GM12878 (cell line): ENCODE data around the gene ZNF570. TPM values are rescaled to one million over a fixed set of nuclear protein-coding genes. Genes with fewer than 3 reads are reported as not detected.

Experiments
- ASH2L ChIP-seq: fragments of 300-600, 200-600 bp; sonication (generic); IDR thresholded peaks from 2 replicates; pipeline ENCODE4 v1.6.1; 2017; ENCODE audit warnings: low read depth, mild to moderate bottlenecking, borderline replicate concordance
- BRCA1 ChIP-seq: IDR thresholded peaks from 2 replicates; pipeline ENCODE4 v1.6.1; 2011; ENCODE audit warnings: low read depth, low read length, improper control_type of control experiment
- CHD2 ChIP-seq: IDR thresholded peaks from 2 replicates; pipeline ENCODE4 v1.6.1; 2011; ENCODE audit warnings: low read depth, low read length, improper control_type of control experiment, borderline replicate concordance
- DPF2 ChIP-seq: fragments of 450-650 bp; IDR thresholded peaks from 2 replicates; pipeline ENCODE4 v1.6.1; 2017; ENCODE audit warnings: mild to moderate bottlenecking
- ESRRA ChIP-seq: IDR thresholded peaks from 2 replicates; pipeline ENCODE4 v1.6.1; 2012; ENCODE audit warnings: mild to moderate bottlenecking, low read length, improper control_type of control experiment
- FOXM1 ChIP-seq: IDR thresholded peaks from 2 replicates; pipeline ENCODE4 v1.6.1; 2012; ENCODE audit warnings: low read depth, mild to moderate bottlenecking, inconsistent platforms, low read length, moderate library complexity
- LARP7 ChIP-seq: fragments of 450-650 bp; IDR thresholded peaks from 2 replicates; pipeline ENCODE4 v1.6.1; 2017; ENCODE audit warnings: mild to moderate bottlenecking
- NR2C1 ChIP-seq: fragments of 450-650 bp; IDR thresholded peaks from 2 replicates; pipeline ENCODE4 v1.6.1; 2017; ENCODE audit warnings: antibody characterized with exemption, mild to moderate bottlenecking, moderate library complexity
- POLR2A ChIP-seq: IDR thresholded peaks from 2 replicates; pipeline ENCODE4 v1.6.1; 2011; ENCODE audit warnings: low read depth, mild to moderate bottlenecking, low read length
- RAD21 ChIP-seq: IDR thresholded peaks from 2 replicates; pipeline ENCODE4 v1.6.1; 2011; ENCODE audit warnings: mild to moderate bottlenecking, low read depth, low read length, moderate library complexity; ENCODE audit not compliant: insufficient read depth
- SMAD5 ChIP-seq: IDR thresholded peaks from 2 replicates; pipeline ENCODE4 v1.6.1; 2016; ENCODE audit warnings: antibody characterized with exemption, low read depth
- STAT3 ChIP-seq: IDR thresholded peaks from 2 replicates; pipeline ENCODE4 v1.6.1; 2011; ENCODE audit warnings: low read depth, low read length, improper control_type of control experiment
- SUPT20H ChIP-seq: IDR thresholded peaks from 2 replicates; pipeline ENCODE4 v1.6.1; 2011; ENCODE audit warnings: low read depth, mild to moderate bottlenecking, low read length, moderate library complexity, borderline replicate concordance; ENCODE audit not compliant: control insufficient read depth
- TBL1XR1 ChIP-seq: IDR thresholded peaks from 2 replicates; pipeline ENCODE4 v1.6.1; 2012; ENCODE audit warnings: low read depth, low read length, improper control_type of control experiment
- TCF12 ChIP-seq: IDR thresholded peaks from 2 replicates; pipeline ENCODE4 v1.6.1; 2011; ENCODE audit warnings: low read depth, mild to moderate bottlenecking, low read length
- ZNF24 ChIP-seq: fragments of 450-650 bp; IDR thresholded peaks from 2 replicates; pipeline ENCODE4 v1.6.1; 2017; ENCODE audit warnings: antibody characterized with exemption, mild to moderate bottlenecking
- polyA plus RNA-seq, 11 experiments: library from polyadenylated mRNA; depleted of rRNA in 4 of 11; unstranded in 6 of 11; stranded (reverse) in 5 of 11; fragments of >200 nt; fragmentation: Nextera tagmentation in 4 of 11; fragmentation: Illumina TruSeq in 1 of 11; extraction: Ambion mirVana in 4 of 11; extraction: Trizol in 1 of 11; gene quantifications; 1 replicate in 1 of 11; 2 replicates in 10 of 11; pipeline versions ENCODE4 v1.2.1 to v1.2.3, GENCODE V29; 2011 to 2016; ENCODE audit warnings: inconsistent platforms in 2 of 11, missing spikeins in 2 of 11, low read depth in 1 of 11
- total RNA-seq, 4 experiments: library from RNA; depleted of rRNA in 3 of 4; stranded (reverse); fragments of >200 nt in 3 of 4; fragmentation: Illumina TruSeq in 1 of 4; extraction: Trizol in 1 of 4; gene quantifications; 2 replicates each; pipeline versions ENCODE4 v1.2.1 to v1.2.3, GENCODE V29; 2013 to 2021
- TF ChIP-seq, protein P1 (sequence below): IDR thresholded peaks from 2 replicates; pipeline ENCODE4 v1.6.1; 2011; ENCODE audit warnings: mild to moderate bottlenecking, low read depth, low read length, moderate library complexity; ENCODE audit not compliant: insufficient replicate concordance
- TF ChIP-seq, protein P2 (sequence below): fragments of 450-650 bp; IDR thresholded peaks from 2 replicates; pipeline ENCODE4 v1.6.1; 2017; ENCODE audit warnings: mild to moderate bottlenecking, moderate library complexity
- TF ChIP-seq, protein P3 (sequence below): fragments of 450-650 bp; conservative IDR thresholded peaks from 2 replicates; pipeline ENCODE4 v1.6.1; 2017; ENCODE audit warnings: mild to moderate bottlenecking, moderate library complexity
- TF ChIP-seq, protein P4 (sequence below): fragments of 150-350 bp; IDR thresholded peaks from 2 replicates; pipeline ENCODE4 v1.6.1; 2016; ENCODE audit warnings: low read depth, low read length

The ZNF570 gene
- total and polyA plus RNA-seq, 10 of the 15 experiments (the other 5 are each of a cell fraction or from before 2014, with no cell fraction given): 0.25 to 3.6 (median 1.7) TPM

DNA sequence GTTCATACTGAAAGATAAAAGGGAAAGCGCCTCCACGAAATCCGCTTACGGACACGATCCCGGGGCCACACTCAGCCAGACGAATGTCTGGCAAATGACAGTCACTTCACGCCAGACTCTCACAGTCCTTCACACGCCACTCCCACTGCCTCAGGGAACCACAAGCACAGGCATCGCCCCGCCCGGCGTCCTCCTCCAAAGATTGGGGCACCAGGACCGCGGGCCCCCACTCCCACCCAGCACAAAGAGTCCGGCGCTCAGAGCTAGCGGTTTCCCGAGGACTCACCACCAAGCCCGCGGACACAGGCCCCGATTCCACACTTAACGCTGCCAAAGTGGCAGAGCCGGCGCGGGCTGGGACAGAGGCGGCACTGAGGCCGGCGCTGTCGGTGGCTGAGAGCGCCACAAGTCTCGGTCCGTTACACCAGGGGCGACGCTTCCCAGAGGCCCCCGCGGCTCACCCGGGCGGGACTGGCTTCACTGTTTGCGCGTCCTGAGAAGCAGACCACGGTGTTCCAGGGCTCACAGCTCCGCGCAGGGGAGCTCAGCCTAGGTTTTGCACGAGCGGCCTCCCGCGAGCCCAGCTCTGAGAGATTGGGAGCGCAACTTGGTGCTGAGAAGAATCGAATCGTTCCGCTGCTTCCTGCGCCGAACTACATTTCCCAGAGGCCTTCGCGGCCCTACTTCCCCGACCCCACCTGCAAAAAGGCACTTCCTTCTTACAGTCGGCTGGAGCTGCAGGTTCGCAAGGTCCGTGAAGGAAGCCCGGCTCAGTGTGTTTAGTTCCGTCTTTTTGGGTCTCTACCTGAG, 2.2 kb upstream of the ZNF570 start, which contains the start of gene ZNF569 (continued):
- TF ChIP-seq, protein P1, sequence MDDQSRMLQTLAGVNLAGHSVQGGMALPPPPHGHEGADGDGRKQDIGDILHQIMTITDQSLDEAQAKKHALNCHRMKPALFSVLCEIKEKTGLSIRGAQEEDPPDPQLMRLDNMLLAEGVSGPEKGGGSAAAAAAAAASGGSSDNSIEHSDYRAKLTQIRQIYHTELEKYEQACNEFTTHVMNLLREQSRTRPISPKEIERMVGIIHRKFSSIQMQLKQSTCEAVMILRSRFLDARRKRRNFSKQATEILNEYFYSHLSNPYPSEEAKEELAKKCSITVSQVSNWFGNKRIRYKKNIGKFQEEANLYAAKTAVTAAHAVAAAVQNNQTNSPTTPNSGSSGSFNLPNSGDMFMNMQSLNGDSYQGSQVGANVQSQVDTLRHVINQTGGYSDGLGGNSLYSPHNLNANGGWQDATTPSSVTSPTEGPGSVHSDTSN: no peak
- TF ChIP-seq ZNF24: 0 out of 2 replicates have a peak, but pooled peaks have one; percentile 9
- TF ChIP-seq ESRRA: 0 out of 2 replicates have a peak, but pooled peaks have one; percentile 52
- TF ChIP-seq RAD21: peak; percentile 5; the same call in 1 of the 2 replicates
- no peak for TF ChIP-seq LARP7
- no peak for TF ChIP-seq FOXM1
- no peak for TF ChIP-seq SUPT20H
- TF ChIP-seq BRCA1: no peak; the same call in 1 of the 2 replicates
- no peak for TF ChIP-seq ASH2L
- TF ChIP-seq NR2C1: peak; percentile 91
- TF ChIP-seq DPF2: no peak
- TF ChIP-seq TBL1XR1: peak; percentile 35; the same call in 1 of the 2 replicates
- no peak for TF ChIP-seq STAT3
- TF ChIP-seq TCF12: 0 out of 2 replicates have a peak, but pooled peaks have one; percentile 44
- TF ChIP-seq SMAD5: no peak
- peak; percentile 87 for TF ChIP-seq CHD2
- TF ChIP-seq, protein P2, sequence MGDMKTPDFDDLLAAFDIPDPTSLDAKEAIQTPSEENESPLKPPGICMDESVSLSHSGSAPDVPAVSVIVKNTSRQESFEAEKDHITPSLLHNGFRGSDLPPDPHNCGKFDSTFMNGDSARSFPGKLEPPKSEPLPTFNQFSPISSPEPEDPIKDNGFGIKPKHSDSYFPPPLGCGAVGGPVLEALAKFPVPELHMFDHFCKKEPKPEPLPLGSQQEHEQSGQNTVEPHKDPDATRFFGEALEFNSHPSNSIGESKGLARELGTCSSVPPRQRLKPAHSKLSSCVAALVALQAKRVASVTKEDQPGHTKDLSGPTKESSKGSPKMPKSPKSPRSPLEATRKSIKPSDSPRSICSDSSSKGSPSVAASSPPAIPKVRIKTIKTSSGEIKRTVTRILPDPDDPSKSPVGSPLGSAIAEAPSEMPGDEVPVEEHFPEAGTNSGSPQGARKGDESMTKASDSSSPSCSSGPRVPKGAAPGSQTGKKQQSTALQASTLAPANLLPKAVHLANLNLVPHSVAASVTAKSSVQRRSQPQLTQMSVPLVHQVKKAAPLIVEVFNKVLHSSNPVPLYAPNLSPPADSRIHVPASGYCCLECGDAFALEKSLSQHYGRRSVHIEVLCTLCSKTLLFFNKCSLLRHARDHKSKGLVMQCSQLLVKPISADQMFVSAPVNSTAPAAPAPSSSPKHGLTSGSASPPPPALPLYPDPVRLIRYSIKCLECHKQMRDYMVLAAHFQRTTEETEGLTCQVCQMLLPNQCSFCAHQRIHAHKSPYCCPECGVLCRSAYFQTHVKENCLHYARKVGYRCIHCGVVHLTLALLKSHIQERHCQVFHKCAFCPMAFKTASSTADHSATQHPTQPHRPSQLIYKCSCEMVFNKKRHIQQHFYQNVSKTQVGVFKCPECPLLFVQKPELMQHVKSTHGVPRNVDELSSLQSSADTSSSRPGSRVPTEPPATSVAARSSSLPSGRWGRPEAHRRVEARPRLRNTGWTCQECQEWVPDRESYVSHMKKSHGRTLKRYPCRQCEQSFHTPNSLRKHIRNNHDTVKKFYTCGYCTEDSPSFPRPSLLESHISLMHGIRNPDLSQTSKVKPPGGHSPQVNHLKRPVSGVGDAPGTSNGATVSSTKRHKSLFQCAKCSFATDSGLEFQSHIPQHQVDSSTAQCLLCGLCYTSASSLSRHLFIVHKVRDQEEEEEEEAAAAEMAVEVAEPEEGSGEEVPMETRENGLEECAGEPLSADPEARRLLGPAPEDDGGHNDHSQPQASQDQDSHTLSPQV: no peak
- TF ChIP-seq, protein P3, sequence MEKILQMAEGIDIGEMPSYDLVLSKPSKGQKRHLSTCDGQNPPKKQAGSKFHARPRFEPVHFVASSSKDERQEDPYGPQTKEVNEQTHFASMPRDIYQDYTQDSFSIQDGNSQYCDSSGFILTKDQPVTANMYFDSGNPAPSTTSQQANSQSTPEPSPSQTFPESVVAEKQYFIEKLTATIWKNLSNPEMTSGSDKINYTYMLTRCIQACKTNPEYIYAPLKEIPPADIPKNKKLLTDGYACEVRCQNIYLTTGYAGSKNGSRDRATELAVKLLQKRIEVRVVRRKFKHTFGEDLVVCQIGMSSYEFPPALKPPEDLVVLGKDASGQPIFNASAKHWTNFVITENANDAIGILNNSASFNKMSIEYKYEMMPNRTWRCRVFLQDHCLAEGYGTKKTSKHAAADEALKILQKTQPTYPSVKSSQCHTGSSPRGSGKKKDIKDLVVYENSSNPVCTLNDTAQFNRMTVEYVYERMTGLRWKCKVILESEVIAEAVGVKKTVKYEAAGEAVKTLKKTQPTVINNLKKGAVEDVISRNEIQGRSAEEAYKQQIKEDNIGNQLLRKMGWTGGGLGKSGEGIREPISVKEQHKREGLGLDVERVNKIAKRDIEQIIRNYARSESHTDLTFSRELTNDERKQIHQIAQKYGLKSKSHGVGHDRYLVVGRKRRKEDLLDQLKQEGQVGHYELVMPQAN: peak; percentile 39; the same call in 1 of the 2 replicates
- TF ChIP-seq POLR2A: peak; percentile 85
- TF ChIP-seq, protein P4, sequence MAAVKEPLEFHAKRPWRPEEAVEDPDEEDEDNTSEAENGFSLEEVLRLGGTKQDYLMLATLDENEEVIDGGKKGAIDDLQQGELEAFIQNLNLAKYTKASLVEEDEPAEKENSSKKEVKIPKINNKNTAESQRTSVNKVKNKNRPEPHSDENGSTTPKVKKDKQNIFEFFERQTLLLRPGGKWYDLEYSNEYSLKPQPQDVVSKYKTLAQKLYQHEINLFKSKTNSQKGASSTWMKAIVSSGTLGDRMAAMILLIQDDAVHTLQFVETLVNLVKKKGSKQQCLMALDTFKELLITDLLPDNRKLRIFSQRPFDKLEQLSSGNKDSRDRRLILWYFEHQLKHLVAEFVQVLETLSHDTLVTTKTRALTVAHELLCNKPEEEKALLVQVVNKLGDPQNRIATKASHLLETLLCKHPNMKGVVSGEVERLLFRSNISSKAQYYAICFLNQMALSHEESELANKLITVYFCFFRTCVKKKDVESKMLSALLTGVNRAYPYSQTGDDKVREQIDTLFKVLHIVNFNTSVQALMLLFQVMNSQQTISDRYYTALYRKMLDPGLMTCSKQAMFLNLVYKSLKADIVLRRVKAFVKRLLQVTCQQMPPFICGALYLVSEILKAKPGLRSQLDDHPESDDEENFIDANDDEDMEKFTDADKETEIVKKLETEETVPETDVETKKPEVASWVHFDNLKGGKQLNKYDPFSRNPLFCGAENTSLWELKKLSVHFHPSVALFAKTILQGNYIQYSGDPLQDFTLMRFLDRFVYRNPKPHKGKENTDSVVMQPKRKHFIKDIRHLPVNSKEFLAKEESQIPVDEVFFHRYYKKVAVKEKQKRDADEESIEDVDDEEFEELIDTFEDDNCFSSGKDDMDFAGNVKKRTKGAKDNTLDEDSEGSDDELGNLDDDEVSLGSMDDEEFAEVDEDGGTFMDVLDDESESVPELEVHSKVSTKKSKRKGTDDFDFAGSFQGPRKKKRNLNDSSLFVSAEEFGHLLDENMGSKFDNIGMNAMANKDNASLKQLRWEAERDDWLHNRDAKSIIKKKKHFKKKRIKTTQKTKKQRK: no peak
